ENCODE measurements around the gene RNF115.
"Not testable (repeated sequence)": the region's sequence is repeated elsewhere in the genome, so short reads cannot be mapped to it uniquely, and the experiment has no call there.

RNF115 gene

GRCh38 chr1:145764231-145764940 is 59.5 kb downstream of the RNF115 start:
- H4K91ac ChIP-seq (ENCODE audit: low read depth, low read length, poor library complexity); H3K4me3 ChIP-seq (ENCODE audit: low read length in 2 of 2); DNase-seq (ENCODE audit: low spot score); H3K23ac ChIP-seq (ENCODE audit: low read depth, low read length, poor library complexity); H3K79me1 ChIP-seq (ENCODE audit: low read depth, low read length); H2BK12ac ChIP-seq (ENCODE audit: low read length); H3K9ac ChIP-seq (ENCODE audit: low read depth, low read length, poor library complexity); H3K4ac ChIP-seq (ENCODE audit: low read length); H3K14ac ChIP-seq (ENCODE audit: low read length); H4K8ac ChIP-seq (ENCODE audit: low read depth, low read length); H3K27me3 ChIP-seq (ENCODE audit: control insufficient read depth in 3 of 3, insufficient read depth in 3 of 3, low read depth in 1 of 3, low read length in 3 of 3); H3K18ac ChIP-seq (ENCODE audit: low read length); H3K27ac ChIP-seq (replicated peaks; ENCODE audit: low read length); H2BK5ac ChIP-seq (ENCODE audit: low read length); H2AFZ ChIP-seq (ENCODE audit: low read length); H2AK5ac ChIP-seq (ENCODE audit: low read depth, low read length); H3K4me2 ChIP-seq (ENCODE audit: insufficient read depth, low read length, poor library complexity, severe bottlenecking); H2BK120ac ChIP-seq (ENCODE audit: low read depth, low read length); H2BK15ac ChIP-seq (ENCODE audit: low read length); H3K4me1 ChIP-seq (ENCODE audit: control insufficient read depth in 2 of 2, insufficient read depth in 1 of 2, low read depth in 1 of 2, low read length in 2 of 2): not testable (repeated sequence)
- Histone ChIP-seq H3K9me3 (replicated peaks in 1 of 2; ENCODE audit: control insufficient read depth in 2 of 2, insufficient read depth in 1 of 2, low read depth in 1 of 2, low read length in 2 of 2) (peaks cover 4 to 30% of the 10 kb centered on the region in 2 donors), H3K36me3 (replicated peaks in 1 of 2; ENCODE audit: control insufficient read depth in 2 of 2, insufficient read depth in 2 of 2, low read length in 2 of 2) (peaks cover 4 to 46% of the 10 kb centered on the region in 2 donors)
- WGBS, 2 donors (ENCODE audit: extremely low coverage in 2 of 2, insufficient read length in 2 of 2, insufficient replicate concordance in 1 of 2) = no CpG with 5 or more reads among the region's 52 CpGs

DNA sequence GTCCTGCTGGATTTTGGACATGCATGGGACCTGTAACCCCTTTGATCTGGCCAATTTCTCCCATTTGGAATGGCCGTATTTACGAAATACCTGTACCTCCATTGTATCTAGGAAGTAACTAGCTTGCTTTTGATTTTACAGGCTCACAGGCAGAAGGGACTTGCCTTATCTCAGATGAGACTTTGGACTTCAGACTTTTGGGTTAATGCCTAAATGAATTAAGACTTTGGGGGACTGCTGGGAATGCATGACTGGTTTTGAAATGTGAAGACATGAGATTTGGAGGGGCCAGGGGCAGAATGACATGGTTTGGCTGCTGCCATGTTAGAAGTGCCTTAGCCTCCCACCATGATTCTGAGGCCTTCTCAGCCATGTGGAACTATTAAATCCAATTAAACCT is 61.9 kb downstream of the RNF115 start:
- not testable (repeated sequence) for H2AFZ ChIP-seq (ENCODE audit: low read length); H3K4me1 ChIP-seq (ENCODE audit: control insufficient read depth in 2 of 2, insufficient read depth in 1 of 2, low read depth in 1 of 2, low read length in 2 of 2); H3K27ac ChIP-seq (replicated peaks; ENCODE audit: low read length); H2BK12ac ChIP-seq (ENCODE audit: low read length); H3K4me2 ChIP-seq (ENCODE audit: insufficient read depth, low read length, poor library complexity, severe bottlenecking); H3K4ac ChIP-seq (ENCODE audit: low read length); H2AK5ac ChIP-seq (ENCODE audit: low read depth, low read length); H3K14ac ChIP-seq (ENCODE audit: low read length); H3K23ac ChIP-seq (ENCODE audit: low read depth, low read length, poor library complexity); H2BK15ac ChIP-seq (ENCODE audit: low read length); H2BK5ac ChIP-seq (ENCODE audit: low read length); DNase-seq (ENCODE audit: low spot score); H3K4me3 ChIP-seq (ENCODE audit: low read length in 2 of 2); H2BK120ac ChIP-seq (ENCODE audit: low read depth, low read length); H3K79me1 ChIP-seq (ENCODE audit: low read depth, low read length); H4K8ac ChIP-seq (ENCODE audit: low read depth, low read length); H3K18ac ChIP-seq (ENCODE audit: low read length); H4K91ac ChIP-seq (ENCODE audit: low read depth, low read length, poor library complexity); H3K9ac ChIP-seq (ENCODE audit: low read depth, low read length, poor library complexity); H3K27me3 ChIP-seq (ENCODE audit: control insufficient read depth in 3 of 3, insufficient read depth in 3 of 3, low read depth in 1 of 3, low read length in 3 of 3)
- peaks cover 4 to 53% of the 10 kb centered on the region in 2 donors for H3K36me3 ChIP-seq (replicated peaks in 1 of 2; ENCODE audit: control insufficient read depth in 2 of 2, insufficient read depth in 2 of 2, low read length in 2 of 2)
- WGBS, 2 donors (ENCODE audit: extremely low coverage in 2 of 2, insufficient read length in 2 of 2, insufficient replicate concordance in 1 of 2) = no CpG with 5 or more reads among the region's 2 CpGs
- peaks cover 4 to 25% of the 10 kb centered on the region in 2 donors for H3K9me3 ChIP-seq (replicated peaks in 1 of 2; ENCODE audit: control insufficient read depth in 2 of 2, insufficient read depth in 1 of 2, low read depth in 1 of 2, low read length in 2 of 2)

DNA sequence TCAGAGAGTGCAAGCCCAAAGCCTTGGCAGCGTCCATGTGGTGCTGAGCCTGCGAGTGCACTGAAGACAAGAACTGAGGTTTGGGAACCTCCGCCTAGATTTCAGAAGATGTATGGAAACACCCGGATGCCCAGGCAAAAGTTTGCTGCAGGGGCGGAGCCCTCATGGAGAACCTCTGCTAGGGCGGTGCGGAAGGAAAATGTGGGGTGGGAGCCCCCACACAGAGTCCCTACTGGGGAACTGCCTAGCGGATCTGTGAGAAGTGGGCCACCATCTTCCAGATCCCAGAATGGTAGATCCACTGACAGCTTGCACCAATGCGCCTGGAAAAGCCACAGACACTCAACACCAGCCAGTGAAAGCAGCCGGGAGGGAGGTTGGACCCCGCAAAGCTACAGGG is 62.4 kb downstream of the RNF115 start:
- peaks cover 4 to 25% of the 10 kb centered on the region in 2 donors for H3K9me3 ChIP-seq (replicated peaks in 1 of 2; ENCODE audit: control insufficient read depth in 2 of 2, insufficient read depth in 1 of 2, low read depth in 1 of 2, low read length in 2 of 2)
- not testable (repeated sequence) for H3K4me2 ChIP-seq (ENCODE audit: insufficient read depth, low read length, poor library complexity, severe bottlenecking); H4K8ac ChIP-seq (ENCODE audit: low read depth, low read length); H2BK12ac ChIP-seq (ENCODE audit: low read length); H3K27ac ChIP-seq (replicated peaks; ENCODE audit: low read length); H3K4ac ChIP-seq (ENCODE audit: low read length); H2BK15ac ChIP-seq (ENCODE audit: low read length); H3K9ac ChIP-seq (ENCODE audit: low read depth, low read length, poor library complexity); H3K4me3 ChIP-seq (ENCODE audit: low read length in 2 of 2); H2BK5ac ChIP-seq (ENCODE audit: low read length); H3K14ac ChIP-seq (ENCODE audit: low read length); H3K23ac ChIP-seq (ENCODE audit: low read depth, low read length, poor library complexity); H3K18ac ChIP-seq (ENCODE audit: low read length); H2AK5ac ChIP-seq (ENCODE audit: low read depth, low read length); H2BK120ac ChIP-seq (ENCODE audit: low read depth, low read length); H2AFZ ChIP-seq (ENCODE audit: low read length); H3K27me3 ChIP-seq (ENCODE audit: control insufficient read depth in 3 of 3, insufficient read depth in 3 of 3, low read depth in 1 of 3, low read length in 3 of 3); H3K79me1 ChIP-seq (ENCODE audit: low read depth, low read length); H3K4me1 ChIP-seq (ENCODE audit: control insufficient read depth in 2 of 2, insufficient read depth in 1 of 2, low read depth in 1 of 2, low read length in 2 of 2); H4K91ac ChIP-seq (ENCODE audit: low read depth, low read length, poor library complexity); DNase-seq (ENCODE audit: low spot score)
- peaks cover 4 to 55% of the 10 kb centered on the region in 2 donors for H3K36me3 ChIP-seq (replicated peaks in 1 of 2; ENCODE audit: control insufficient read depth in 2 of 2, insufficient read depth in 2 of 2, low read length in 2 of 2)
- WGBS, 2 donors (ENCODE audit: extremely low coverage in 2 of 2, insufficient read length in 2 of 2, insufficient replicate concordance in 1 of 2) = no CpG with 5 or more reads among the region's 11 CpGs

DNA sequence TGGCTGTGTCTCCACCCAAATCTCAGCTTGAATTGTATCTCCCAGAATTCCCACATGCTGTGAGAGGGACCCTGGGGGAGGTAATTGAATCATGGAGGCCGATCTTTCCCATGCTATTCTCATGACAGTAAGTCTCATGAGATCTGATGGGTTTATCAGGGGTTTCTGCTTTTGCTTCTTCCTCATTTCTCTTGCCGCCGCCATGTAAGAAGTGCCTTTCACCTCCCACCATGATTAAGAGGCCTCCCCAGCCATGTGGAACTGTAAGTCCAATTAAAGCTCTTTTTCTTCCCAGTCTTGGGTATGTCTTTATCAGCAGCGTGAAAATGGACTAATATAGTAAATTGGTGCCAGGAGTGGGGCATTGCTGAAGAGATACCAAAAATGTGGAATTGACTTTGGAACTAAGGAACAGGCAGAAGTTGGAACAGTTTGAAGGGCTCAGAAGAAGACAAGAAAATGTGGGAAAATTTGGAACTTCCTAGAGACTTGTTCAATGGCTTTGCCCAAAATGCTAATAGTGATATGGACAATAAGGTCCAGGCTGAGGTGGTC is 63.4 kb downstream of the RNF115 start:
- not testable (repeated sequence) for H3K4me1 ChIP-seq (ENCODE audit: control insufficient read depth in 2 of 2, insufficient read depth in 1 of 2, low read depth in 1 of 2, low read length in 2 of 2); H2BK15ac ChIP-seq (ENCODE audit: low read length); H3K79me1 ChIP-seq (ENCODE audit: low read depth, low read length); H3K14ac ChIP-seq (ENCODE audit: low read length); H3K9ac ChIP-seq (ENCODE audit: low read depth, low read length, poor library complexity); H3K18ac ChIP-seq (ENCODE audit: low read length); H2AK5ac ChIP-seq (ENCODE audit: low read depth, low read length); H4K91ac ChIP-seq (ENCODE audit: low read depth, low read length, poor library complexity); H3K4me2 ChIP-seq (ENCODE audit: insufficient read depth, low read length, poor library complexity, severe bottlenecking); H2AFZ ChIP-seq (ENCODE audit: low read length); H2BK5ac ChIP-seq (ENCODE audit: low read length); H3K27ac ChIP-seq (replicated peaks; ENCODE audit: low read length); H2BK12ac ChIP-seq (ENCODE audit: low read length); H3K23ac ChIP-seq (ENCODE audit: low read depth, low read length, poor library complexity); DNase-seq (ENCODE audit: low spot score); H4K8ac ChIP-seq (ENCODE audit: low read depth, low read length); H3K27me3 ChIP-seq (ENCODE audit: control insufficient read depth in 3 of 3, insufficient read depth in 3 of 3, low read depth in 1 of 3, low read length in 3 of 3); H3K4ac ChIP-seq (ENCODE audit: low read length); H3K4me3 ChIP-seq (ENCODE audit: low read length in 2 of 2); H2BK120ac ChIP-seq (ENCODE audit: low read depth, low read length)
- peaks cover 4 to 61% of the 10 kb centered on the region in 2 donors for H3K36me3 ChIP-seq (replicated peaks in 1 of 2; ENCODE audit: control insufficient read depth in 2 of 2, insufficient read depth in 2 of 2, low read length in 2 of 2)
- peaks cover 4 to 25% of the 10 kb centered on the region in 2 donors for H3K9me3 ChIP-seq (replicated peaks in 1 of 2; ENCODE audit: control insufficient read depth in 2 of 2, insufficient read depth in 1 of 2, low read depth in 1 of 2, low read length in 2 of 2)
- WGBS, 2 donors (ENCODE audit: extremely low coverage in 2 of 2, insufficient read length in 2 of 2, insufficient replicate concordance in 1 of 2) = no CpG with 5 or more reads among the region's 4 CpGs

Measured in neuronal stem cell (in vitro differentiated cells).